Kidney glomerular epithelial cell (primary cell): ENCODE data around the gene ZNF658.
"Not testable (repeated sequence)": the region's sequence is repeated elsewhere in the genome, so short reads cannot be mapped to it uniquely, and the experiment has no call there.

Experiments
- DNase-seq: peaks from one replicate; lab custom pipeline; 2025; lab: John Stamatoyannopoulos, UW

The ZNF658 gene

DNA sequence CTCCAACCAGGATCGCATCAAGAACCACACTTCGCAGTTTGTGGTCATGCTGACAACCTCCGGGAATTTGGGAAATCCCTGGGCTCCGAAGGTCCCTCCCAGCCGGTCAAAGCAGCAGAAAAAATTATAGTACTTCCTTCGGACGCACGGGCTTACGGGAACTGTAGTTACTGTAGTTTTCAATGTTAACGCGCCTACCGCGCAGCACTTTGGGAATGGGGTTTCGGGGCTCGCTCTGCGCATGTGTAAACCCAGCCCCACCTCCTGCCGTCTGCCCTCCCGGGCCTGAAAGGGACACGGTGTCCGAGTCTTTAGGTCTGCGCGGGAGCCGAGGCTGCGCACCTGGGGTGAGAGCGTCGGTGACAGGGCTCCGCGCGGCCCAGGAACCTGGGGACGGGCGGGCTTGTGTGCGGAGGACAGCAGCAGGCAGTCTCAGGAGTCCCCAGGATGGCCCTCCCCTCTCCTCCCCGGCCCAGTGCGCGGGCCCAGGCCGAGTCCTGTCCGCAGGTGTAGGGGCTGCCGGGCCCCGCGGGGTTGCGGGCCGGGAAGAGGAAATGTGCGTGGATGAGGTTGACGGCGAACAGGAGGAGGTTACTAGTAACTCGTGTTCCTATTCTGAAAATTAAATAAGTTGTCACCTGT is at the start of gene ZNF658:
TSS of gene ZNF658 (plus strand) at position 236 of the 642 bp plus-strand sequence. CDS start 2,837 bp downstream, outside the sequence.
- DNase-seq = not testable (repeated sequence)

DNA sequence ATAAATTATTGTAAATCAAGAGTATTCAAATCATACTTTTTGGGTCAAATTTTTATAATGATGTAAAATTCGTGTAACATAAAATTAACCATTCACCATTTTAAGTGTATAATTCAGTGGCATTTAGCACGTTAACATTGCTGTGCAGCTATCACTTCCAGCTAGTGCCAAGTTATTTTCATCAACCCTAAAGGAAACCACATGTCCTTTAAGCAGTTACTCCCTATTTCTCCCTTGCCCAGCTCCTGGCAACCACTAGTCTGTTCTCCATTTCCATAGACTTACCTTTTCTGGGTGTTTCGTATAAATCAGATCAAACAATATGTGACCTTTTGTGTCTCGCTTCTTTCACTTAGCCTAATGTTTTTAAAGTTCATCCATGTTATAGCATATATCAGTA is 38.8 kb upstream of the ZNF658 start:
- not testable (repeated sequence) for DNase-seq

DNA sequence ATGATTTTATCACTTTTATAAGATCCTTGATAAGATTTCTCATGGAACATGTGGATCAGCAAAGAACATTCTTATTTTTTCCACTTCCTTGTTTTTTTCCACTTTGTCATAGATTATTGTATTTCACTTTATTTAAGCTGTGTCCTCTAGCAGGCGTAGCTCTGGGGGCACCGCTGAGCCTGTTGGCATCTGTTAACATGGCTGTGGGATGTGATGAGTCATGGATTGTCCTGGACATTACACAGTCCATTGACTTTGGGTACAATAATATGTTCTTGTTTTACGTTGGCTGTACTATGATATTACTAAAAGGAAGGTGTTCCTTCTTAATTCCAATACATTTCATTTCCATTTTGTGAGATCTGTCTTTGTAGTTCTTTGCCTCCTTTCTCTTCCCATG is 31.9 kb upstream of the ZNF658 start:
- not testable (repeated sequence) for DNase-seq

DNA sequence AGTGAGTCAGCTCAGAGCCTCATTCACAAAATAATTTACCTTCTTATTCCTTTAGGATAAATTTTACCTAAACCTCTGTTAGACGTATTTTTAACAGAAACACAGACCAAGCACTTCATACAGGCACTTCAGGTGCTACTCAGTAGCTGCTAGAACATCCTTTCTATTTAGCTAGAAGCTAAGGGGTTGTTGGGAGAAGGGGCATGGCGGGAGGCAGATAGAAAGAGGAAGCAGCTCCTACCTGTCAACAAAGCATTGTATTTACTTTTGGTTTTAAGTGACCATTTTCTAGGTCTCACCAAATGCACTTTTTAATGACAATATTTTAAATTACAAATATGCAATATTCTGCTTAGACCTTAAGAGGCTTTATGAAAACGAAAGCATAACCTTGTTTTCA is 19.9 kb upstream of the ZNF658 start:
- not testable (repeated sequence) for DNase-seq

DNA sequence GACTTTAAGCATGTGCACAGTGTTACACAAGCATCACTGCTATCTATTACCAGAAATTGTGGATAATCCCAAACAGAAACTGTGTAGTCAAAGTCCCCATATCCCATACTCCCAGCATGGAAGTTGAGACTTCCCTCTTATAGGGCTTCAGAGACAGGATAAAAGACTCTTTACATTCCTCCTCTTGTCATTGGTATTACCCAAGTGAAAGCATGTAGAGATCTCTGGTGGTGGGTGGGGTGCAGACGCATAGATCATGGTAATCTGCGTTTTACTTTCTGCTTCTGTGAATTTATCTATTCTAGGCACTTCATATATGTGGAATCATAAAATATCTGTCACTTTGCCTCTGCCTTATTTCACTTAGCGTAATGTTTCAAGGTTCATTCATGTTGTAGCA is 18.7 kb upstream of the ZNF658 start:
- not testable (repeated sequence) for DNase-seq

DNA sequence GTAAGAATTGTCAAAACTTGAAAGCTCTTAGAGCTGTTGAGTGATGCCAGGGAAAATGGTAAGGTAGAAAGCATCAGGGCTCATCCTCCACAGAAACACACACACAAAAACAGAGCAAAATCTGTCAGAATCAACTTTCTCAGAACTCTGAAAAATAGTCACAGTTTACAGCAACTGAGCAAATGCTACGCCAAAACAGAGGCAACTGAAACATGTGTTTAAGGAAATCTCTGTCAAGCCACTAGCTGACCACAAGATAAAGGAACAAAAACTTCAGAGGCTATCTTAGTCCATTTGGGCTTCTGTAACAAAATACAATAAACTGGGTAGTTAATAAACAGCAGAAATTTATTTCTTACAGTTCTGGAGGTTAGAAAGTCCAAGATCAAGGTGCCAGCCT is 10.2 kb upstream of the ZNF658 start:
- not testable (repeated sequence) for DNase-seq

DNA sequence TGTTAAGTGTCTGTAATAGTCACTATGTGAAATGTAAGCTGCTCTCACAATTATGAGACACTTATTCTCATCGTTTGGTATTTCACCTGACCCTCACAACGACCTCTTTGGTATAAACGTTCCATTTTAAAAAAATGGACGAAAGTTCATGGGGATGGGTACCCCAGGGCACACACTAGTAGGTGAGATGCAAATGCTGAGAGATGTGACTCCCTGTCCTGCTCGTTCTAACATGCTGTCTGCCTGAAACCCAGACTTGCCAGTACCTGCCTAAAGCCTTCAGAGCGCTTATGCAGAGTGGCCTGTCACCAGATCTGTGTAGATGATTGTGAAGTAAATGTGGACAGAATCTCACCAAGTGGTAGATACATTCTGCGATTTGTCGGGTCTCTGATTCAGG is 616 bp downstream of the ZNF658 start:
- not testable (repeated sequence) for DNase-seq

DNA sequence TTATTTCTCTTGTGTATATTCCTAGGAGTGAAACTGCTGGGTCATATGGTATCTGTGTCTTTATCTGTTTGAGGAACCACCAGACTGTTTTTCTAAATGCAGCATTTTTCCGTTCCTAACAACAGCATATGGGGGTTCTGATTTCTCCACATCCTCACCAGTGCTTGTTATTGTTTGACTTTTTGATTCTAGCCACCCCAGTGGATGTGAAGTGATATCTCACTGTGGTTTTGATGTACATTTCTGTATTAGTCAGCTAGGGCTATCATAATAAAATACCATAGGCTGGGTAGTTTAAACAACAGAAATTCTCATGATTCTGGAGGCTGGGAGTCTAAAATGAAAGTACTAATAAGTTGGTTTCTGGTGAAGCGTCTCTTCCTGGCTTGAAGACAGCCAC is 9.0 kb downstream of the ZNF658 start:
- DNase-seq = not testable (repeated sequence)

DNA sequence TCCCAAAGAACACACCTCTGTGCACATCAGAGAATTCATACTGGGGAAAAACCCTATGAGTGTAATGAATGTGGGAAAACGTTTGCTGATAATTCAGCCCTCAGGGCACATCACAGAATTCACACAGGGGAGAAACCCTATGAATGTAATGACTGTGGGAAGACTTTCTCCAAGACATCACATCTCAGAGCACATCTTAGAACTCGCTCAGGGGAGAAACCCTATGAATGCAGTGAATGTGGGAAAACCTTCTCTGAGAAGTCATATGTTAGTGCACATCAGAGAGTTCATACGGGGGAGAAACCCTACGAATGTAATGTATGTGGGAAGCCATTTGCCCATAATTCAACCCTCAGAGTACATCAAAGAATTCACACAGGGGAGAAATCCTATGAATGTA is 19.5 kb downstream of the ZNF658 start:
- not testable (repeated sequence) for DNase-seq

DNA sequence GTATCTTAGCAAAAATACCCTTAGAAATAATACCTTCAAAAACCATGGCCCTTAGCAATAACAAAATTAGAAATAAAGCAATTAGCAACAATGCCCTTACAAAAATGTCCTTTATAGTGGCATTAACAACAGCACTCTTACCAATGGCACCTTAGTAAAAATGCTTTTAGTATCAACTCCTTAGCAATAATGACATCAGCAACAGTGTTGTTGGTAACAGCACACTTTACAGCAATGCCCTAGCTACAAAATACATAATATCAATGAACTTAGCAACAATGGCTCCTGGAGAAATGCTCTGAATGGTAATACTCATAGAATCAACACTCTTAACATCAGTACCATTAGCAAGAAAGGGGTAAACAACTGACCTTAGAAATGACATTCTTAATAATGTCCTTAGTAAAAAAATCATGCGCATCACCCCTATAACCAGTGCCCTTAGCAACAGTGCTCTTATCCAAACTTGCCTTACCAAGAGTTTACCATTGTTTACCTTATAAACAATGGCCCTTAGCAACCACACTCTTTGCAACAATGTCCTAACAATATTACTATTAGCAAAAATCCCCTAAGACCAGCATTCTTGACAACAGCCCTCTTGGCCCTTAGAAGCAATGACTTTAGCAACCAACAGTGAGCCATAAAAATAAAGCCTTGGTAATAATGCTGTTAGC is 35.8 kb downstream of the ZNF658 start:
- not testable (repeated sequence) for DNase-seq

DNA sequence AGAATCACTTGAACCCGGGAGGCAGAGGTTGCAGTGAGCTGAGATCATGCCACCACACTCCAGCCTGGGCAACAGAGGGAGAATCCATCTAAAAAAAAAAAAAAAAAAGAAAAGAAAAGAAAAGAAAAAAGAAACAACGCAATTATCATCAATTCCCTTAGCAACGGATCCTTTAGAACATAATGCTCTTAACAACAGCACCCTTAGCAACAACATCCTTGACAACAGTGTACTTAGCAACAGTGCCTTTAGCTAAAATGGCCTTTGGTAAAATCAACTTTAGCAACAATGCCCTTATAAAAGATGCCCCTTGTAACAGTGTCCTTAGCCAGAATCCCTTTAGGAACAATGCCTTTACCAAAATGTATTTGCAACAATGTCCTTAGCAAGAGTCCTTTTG is 37.1 kb downstream of the ZNF658 start:
- DNase-seq = not testable (repeated sequence)

DNA sequence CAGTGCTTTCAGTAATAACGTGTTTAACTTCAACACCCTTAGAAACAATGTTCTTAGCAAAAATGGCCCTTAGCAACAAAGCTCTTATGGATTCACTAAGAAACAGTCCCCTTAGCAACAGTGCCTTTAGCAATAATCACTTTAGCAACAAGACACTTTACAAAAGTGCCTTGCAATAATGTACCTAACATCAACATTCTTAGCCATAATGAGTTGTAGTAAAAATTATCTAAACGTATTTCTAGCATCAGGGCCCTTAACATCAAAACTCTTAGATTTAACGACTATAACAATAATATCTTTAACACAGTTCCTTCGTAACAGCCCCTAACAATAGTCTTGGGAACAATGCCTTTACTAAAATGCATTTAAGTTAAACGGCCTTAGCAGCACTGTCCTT is 37.8 kb downstream of the ZNF658 start:
- DNase-seq = not testable (repeated sequence)

DNA sequence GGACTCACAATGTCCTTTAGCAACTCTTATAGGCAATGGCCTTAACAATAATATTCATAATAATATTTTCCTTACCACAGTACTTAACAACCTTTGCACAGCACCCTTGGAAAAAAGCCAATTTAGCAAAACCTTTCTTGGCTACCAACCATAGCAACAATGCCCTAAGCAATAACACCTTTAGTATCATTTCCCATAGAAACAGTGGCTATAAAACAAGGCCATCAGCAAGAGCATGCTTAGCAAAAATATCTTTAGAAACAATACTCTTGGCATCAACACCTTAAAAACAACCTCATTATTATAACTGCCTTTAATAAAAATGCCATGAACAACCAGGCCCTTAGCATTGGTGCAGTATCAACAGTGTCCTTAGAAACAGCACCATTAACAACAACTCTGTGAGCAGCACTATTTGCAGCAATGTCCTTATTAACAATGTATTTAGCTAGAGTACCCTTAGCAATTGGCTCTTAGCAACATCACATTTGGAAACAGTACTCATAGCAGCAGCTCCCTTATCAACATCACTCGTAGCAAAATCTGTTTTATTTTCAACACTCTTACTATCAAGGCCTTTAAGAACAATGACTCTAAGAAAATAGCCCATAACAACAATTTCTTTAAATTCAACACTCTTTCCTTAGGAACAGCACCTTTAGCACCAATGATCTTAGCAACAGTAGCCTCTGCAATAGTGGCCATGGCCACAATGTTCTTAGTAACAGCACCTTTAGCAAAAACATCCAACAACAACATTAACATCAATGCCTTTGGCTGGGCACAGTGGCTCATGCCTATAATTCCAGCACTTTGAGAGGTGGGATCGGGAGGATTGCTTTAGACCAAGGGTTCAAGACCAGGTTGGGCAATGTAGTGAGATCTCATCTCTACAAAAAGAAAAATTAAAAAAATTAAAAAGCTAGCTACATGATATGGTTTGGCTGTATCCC is 39.6 kb downstream of the ZNF658 start:
- not testable (repeated sequence) for DNase-seq

DNA sequence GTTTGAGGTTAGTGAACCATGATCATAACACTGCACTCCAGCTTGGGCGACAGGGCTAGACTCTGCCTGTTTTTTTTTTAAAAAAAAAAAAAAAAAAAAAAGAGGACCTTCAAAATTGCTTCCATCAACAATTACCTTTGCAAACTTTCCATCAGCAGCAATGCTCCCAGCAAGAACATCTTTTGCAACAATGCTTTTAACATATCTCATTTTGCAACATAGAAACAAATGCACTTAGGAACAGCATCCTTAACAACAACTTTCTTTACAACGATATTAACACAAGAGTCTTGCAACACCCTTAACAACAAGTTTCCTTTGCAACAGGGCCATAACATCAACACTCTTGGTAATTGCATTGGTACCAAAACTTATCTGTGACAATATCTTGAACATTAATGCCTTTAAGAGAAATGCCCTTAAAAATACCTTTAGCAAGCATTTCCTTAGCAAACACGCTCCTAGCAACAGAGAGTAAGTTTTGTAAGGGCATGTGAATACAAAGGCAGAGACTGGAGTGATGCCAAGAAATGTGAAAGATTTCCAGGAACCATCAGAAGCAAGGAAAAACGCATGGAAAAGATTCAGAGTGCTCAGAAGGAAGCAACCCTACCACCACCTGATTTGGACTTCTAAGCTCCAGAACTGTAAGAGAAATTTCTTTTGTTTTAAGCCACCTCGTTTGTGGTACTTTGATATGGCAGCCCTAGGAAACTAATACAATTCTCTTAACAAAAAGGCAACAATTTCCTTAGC is 42.1 kb downstream of the ZNF658 start:
- not testable (repeated sequence) for DNase-seq

DNA sequence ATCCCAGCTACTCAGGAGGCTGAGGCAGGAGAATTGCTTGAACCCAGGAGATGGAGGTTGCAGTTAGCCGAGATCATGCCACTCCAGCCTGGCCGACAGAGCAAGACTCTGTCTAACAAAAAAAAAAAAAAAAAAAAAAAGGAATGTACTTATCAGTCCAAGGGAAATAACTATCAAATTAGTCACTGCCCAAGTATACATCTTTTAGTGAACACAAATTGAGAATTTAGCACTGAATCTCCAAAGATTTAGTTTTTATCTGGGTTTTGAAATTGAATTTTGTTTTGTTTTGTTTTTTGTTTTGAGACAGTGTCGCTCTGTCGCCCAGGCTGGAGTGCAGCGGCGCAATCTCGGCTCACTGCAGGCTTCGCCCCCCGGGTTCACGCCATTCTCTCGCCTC is 52.1 kb downstream of the ZNF658 start:
- not testable (repeated sequence) for DNase-seq
